ENCODE data around the gene THBS2. TPM values are rescaled to one million over a fixed set of nuclear protein-coding genes. Genes with fewer than 3 reads are reported as not detected.

The THBS2 gene
- total RNA-seq, 2 donors from 2014 or later = 0.93 to 0.99 TPM

GRCh38 chr6:169166896-169167580 is 86.6 kb downstream of the THBS2 start:
- Mint-ChIP-seq H3K27me3 (ENCODE audit: insufficient read depth) (no peaks in the 10 kb centered on the region), H3K27ac (no peak overlapping the region), H3K4me3 (no peak overlapping the region), H3K9me3 (peaks cover 16% of the 10 kb centered on the region), H3K36me3 (ENCODE audit: low read depth) (no peaks in the 10 kb centered on the region), H3K4me1 (no peaks in the 10 kb centered on the region)
- DNase-seq = peak; percentile 28
- TF ChIP-seq CTCF (conservative IDR thresholded peaks at IDR 0.05) = no peak
- Histone ChIP-seq H3K27ac (ENCODE audit: low read depth, low read length) (no peak overlapping the region), H3K4me3 (ENCODE audit: low read length) (no peak overlapping the region), H3K9ac (ENCODE audit: extremely low read depth, low read length, poor library complexity, severe bottlenecking) (no peak overlapping the region), H3K9me3 (ENCODE audit: control insufficient read depth, low read length) (no peaks in the 10 kb centered on the region), H3K27me3 (ENCODE audit: control insufficient read depth, insufficient read depth, low read length, poor library complexity, severe bottlenecking) (no peaks in the 10 kb centered on the region), H3K4me1 (ENCODE audit: control insufficient read depth, insufficient read depth, low read length) (no peaks in the 10 kb centered on the region), H3K36me3 (ENCODE audit: control insufficient read depth, insufficient read depth, low read length) (no peaks in the 10 kb centered on the region)
- WGBS, 2 experiments (ENCODE audit: insufficient coverage in 1 of 2, insufficient read length in 1 of 2) = 94 to 97% methylated on average over 28 to 40 of the region's 40 CpGs
